Tibial nerve (tissue), 4 donors: ENCODE data around the gene ARL5C.

Experiments
- EP300 ChIP-seq, 2 donors: sonication (generic); formaldehyde crosslinking; IDR thresholded peaks; one replicate each; pipeline ENCODE4 v1.6.1; 2017; ENCODE audit warnings: antibody characterized with exemption in 2 of 2, mild to moderate bottlenecking in 1 of 2
- TF ChIP-seq, protein P1 (sequence below), 5 experiments: fragments of 200-600 bp in 3 of 5; fragments of 450-650 bp in 2 of 5; sonication (generic) in 3 of 5; IDR thresholded peaks; one replicate each; pipeline ENCODE4 v1.5.1; 2016 to 2019; ENCODE audit warnings: antibody characterized with exemption in 5 of 5, mild to moderate bottlenecking in 3 of 5, moderate library complexity in 2 of 5

DNA sequence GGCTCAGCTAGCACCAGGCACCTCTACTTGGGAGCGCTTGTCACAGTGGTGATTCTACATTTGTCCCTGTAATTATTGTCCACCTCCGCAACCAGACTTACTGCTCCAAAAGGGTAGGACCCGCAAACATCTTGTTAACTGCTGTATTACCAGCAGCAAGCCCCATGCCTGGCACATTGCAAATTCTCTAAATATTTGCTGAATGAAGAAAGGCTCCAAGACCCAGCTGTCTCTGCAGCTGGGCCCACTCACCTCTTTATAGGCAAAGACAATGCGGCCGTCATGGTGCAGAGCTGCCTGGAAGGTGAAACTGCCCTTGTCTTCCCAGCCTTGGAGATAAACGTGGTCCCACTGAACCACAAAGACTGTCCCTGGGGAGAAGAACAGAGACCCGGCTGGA lies 58.8 kb downstream of the ARL5C start:
- TF ChIP-seq, protein P1, sequence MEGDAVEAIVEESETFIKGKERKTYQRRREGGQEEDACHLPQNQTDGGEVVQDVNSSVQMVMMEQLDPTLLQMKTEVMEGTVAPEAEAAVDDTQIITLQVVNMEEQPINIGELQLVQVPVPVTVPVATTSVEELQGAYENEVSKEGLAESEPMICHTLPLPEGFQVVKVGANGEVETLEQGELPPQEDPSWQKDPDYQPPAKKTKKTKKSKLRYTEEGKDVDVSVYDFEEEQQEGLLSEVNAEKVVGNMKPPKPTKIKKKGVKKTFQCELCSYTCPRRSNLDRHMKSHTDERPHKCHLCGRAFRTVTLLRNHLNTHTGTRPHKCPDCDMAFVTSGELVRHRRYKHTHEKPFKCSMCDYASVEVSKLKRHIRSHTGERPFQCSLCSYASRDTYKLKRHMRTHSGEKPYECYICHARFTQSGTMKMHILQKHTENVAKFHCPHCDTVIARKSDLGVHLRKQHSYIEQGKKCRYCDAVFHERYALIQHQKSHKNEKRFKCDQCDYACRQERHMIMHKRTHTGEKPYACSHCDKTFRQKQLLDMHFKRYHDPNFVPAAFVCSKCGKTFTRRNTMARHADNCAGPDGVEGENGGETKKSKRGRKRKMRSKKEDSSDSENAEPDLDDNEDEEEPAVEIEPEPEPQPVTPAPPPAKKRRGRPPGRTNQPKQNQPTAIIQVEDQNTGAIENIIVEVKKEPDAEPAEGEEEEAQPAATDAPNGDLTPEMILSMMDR (IDR thresholded peaks at IDR 0.05): no peak
- no peak for TF ChIP-seq EP300 (IDR thresholded peaks at IDR 0.05)
